Right ventricle myocardium superior (tissue), 1 donor: Measurements from ENCODE around the gene OR10R2. TPM values are rescaled to one million over a fixed set of nuclear protein-coding genes. Genes with fewer than 3 reads are reported as not detected.

Experiments
- ATAC-seq: fragments of 200-7000 bp; cut with Tn5 transposase; one replicate; pipeline ENCODE4 v1.9.1; 2020; ENCODE audit warnings: mild to moderate bottlenecking; ENCODE audit not compliant: poor library complexity
- DNase-seq: peaks from one replicate; pipeline ENCODE4 v3.0.0-alpha.2; 2020
- intact Hi-C: fragments of 100-400 bp; cut with DNase I; formaldehyde crosslinking; loops from one replicate; pipeline ENCODE4 v1.11.2; 2022
- total RNA-seq: library from RNA; stranded (reverse); fragmentation: NEBNext Ultra II Directional; extraction: Animal tissue kit (Norgen Biotek cat#: 25700); gene quantifications from one replicate; pipeline ENCODE4 v1.2.1, GENCODE V29; 2021
- donor health status: DM: no; HTN: yes; CAD: no; lungs with severe emphysema.

OR10R2 gene
- total RNA-seq, 1 donor from 2014 or later, result not detected

GRCh38 chr1:158520955-158521665 lies 49.1 kb downstream of the OR10R2 start:
- no peak for DNase-seq
- ATAC-seq, result no peak
- intact Hi-C loops, result loop anchor here (10.0 kb wide), 1 partner anchor 556 kb away; no protein-coding TSS in a partner anchor

GRCh38 chr1:158521666-158522058 lies 49.6 kb downstream of the OR10R2 start:
- intact Hi-C loops, result loop anchor here (10.0 kb wide), 1 partner anchor 557 kb away; no protein-coding TSS in a partner anchor
- no peak for DNase-seq
- no peak for ATAC-seq

GRCh38 chr1:158527190-158527815 lies 55.3 kb downstream of the OR10R2 start:
- intact Hi-C loops, result loop anchor here (10.0 kb wide), 1 partner anchor 563 kb away; no protein-coding TSS in a partner anchor
- DNase-seq (no peak), ATAC-seq (no peak)

Other genes with a start within 250 kb of the OR10R2 start
- not detected for gene CD1A, start 217.8 kb upstream of the OR10R2 start, total RNA-seq
- 0.19 TPM for gene CD1C, start 182.3 kb upstream of the OR10R2 start, total RNA-seq
- gene CD1B, start 140.7 kb upstream of the OR10R2 start, total RNA-seq, result not detected
- gene CD1E, start 118.3 kb upstream of the OR10R2 start, total RNA-seq, result not detected
- not detected for gene OR10T2, start 72.8 kb upstream of the OR10R2 start, total RNA-seq
- not detected for gene OR10K2, start 46.0 kb upstream of the OR10R2 start, total RNA-seq
- gene OR10K1, start 10.4 kb upstream of the OR10R2 start, total RNA-seq, result not detected
- not detected for gene OR6Y1, start 82.2 kb downstream of the OR10R2 start, total RNA-seq
- not detected for gene OR6P1, start 98.4 kb downstream of the OR10R2 start, total RNA-seq
- gene OR10X1, start 107.7 kb downstream of the OR10R2 start, total RNA-seq, result not detected
- gene OR10Z1, start 133.0 kb downstream of the OR10R2 start, total RNA-seq, result not detected
- not detected for gene SPTA1, start 214.5 kb downstream of the OR10R2 start, total RNA-seq
- not detected for gene OR6K2, start 228.4 kb downstream of the OR10R2 start, total RNA-seq
- not detected for gene OR6K3, start 248.5 kb downstream of the OR10R2 start, total RNA-seq